Measurements from ENCODE around the gene PCBD2. TPM values are rescaled to one million over a fixed set of nuclear protein-coding genes. Genes with fewer than 3 reads are reported as not detected.
"Not testable (repeated sequence)": the region's sequence is repeated elsewhere in the genome, so short reads cannot be mapped to it uniquely, and the experiment has no call there.

PCBD2 gene
- total RNA-seq, 1 donor from 2014 or later = 4.5 TPM

DNA sequence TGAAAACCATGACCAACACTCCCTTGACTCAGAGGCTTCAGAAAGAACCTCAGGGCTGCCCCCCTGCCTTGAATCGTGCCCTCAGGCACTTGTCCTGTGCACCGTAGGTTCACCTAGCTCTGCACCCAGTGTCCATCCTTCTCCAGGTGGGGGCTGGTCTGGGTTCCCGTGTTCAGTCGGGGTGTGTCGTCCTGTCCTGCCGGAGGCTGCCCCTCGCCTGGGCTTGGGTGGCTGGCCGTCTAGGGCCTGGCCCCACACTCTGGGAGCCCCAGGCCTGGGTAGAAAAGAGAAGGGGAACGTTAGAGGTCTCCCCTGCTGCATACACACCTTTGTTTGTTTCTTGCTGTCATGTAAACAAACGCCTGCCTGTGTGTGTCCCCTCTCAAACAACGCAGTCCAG, 92.1 kb downstream of the PCBD2 start:
- FAIRE-seq (no peak), DNase-seq (ENCODE audit: low spot score in 2 of 2) (no peak)

DNA sequence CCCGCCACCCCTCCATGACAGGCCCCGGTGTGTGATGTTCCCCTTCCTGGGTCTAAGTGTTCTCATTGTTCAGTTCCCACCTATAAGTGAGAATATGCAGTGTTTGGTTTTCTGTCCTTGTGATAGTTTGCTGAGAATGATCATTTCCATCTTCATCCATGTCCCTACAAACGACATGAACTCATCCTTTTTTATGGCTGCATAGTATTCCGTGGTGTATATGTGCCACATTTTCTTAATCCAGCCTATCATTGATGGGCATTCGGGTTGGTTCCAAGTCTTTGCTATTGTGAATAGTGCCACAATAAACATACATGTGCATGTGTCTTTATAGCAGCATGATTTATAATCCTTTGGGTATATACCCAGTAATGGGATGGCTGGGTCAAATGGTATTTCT, 93.1 kb downstream of the PCBD2 start:
- not testable (repeated sequence) for DNase-seq (ENCODE audit: low spot score in 2 of 2); FAIRE-seq

DNA sequence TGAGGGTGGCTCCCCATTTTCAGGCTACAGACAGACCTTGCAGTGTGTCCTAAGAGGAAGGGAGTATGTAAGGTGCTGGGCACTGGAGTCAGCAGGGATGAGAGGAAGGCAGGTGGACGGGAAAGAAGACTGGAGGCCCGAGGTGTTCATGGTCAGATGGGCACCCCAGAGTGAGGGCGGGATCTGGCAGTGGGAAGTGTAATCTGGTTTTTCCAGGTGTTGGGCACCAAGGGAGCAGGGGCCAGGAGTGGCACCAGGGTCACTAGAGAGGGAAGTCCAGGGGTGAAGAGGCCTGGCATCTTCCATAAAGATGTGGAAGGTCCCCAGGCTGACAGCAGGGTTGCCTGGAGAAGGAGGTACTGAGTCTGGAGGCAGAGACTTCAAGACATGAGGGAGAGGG, 99.4 kb downstream of the PCBD2 start:
- FAIRE-seq (no peak), DNase-seq (ENCODE audit: low spot score in 2 of 2) (peak in 1 of 2 donors; percentile 4)

DNA sequence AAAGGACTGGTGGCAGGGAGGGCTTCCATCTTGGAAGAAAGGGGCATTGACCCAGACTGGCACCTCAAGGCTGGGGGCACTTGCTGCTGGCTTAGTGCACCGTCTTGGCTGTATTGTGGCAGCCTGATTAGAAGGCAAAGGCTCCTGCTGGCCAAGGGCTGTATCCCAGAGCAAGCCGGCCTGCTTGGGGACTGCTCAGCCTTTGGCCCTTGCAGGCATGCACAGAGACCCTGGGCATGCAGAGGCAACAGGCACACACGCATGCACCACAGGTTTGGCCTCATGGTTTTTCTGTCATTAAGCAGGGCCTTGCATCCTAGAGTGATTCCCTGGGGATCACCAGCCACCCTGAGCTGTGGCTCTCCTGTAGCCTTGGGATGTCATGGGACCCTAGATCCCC, 100.1 kb downstream of the PCBD2 start:
- no peak for FAIRE-seq
- DNase-seq (ENCODE audit: low spot score in 2 of 2) = no peak

- no peak for FAIRE-seq
- DNase-seq (ENCODE audit: low spot score in 2 of 2) = peak in 1 of 2 donors; percentile 0
These were observed 102.4 kb downstream of the PCBD2 start for GRCh38 chr5:135007305-135007704.

DNA sequence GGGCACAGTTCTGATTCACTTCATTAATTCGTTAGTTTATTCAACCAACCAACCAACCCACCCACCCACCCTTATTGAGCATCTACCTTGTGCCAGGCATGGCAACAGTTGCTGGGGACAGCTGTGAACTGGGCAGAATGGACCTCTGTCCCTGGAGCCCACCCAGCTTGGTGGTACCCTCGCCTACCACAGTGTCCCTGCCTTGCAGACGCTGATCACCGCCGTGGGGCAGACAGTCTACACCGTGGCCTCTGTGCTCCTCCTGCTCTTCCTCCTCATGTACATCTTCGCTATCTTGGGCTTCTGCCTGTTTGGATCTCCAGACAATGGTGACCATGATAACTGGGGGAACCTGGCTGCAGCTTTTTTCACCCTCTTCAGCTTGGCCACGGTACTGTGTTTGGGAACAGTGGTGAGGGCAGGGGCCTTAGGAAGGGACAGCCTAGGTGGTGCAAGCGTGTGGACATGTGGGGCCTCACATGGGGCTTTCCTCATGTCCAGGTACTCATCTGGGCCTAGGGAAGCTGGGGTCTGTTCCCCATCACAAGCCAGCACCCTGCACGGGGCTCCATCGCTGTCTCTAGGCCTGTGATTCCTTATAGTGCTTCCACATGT, 102.9 kb downstream of the PCBD2 start:
- FAIRE-seq (no peak), DNase-seq (ENCODE audit: low spot score in 2 of 2) (no peak)

DNA sequence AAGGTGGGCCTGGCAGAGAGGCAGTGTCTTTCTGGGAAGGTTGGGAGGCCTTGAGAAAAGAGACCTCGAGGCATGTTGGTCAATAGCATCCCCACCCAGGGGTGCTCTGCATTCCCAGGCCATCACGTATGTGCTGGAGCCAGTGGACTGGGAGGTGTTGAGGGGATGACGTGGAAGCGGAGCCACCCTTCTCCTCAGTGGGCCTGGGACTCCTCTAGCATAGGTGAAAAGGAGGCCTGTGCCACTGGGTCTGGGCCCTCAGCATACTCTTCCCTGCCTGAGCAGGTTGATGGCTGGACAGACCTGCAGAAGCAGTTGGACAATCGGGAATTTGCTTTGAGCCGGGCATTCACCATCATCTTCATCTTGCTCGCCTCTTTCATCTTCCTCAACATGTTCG, 103.6 kb downstream of the PCBD2 start:
- DNase-seq (ENCODE audit: low spot score in 2 of 2) = peak in 1 of 2 donors; percentile 2
- no peak for FAIRE-seq

- DNase-seq (ENCODE audit: low spot score in 2 of 2) = peak in 1 of 2 donors; percentile 4
- no peak for FAIRE-seq
These were observed 104.2 kb downstream of the PCBD2 start for GRCh38 chr5:135008981-135009735.

- DNase-seq (ENCODE audit: low spot score in 2 of 2) (no peak), FAIRE-seq (no peak)
These were observed 105.0 kb downstream of the PCBD2 start for GRCh38 chr5:135009736-135010501.

- no peak for DNase-seq (ENCODE audit: low spot score in 2 of 2)
- no peak for FAIRE-seq
These were observed 105.8 kb downstream of the PCBD2 start for GRCh38 chr5:135010502-135011354.

DNA sequence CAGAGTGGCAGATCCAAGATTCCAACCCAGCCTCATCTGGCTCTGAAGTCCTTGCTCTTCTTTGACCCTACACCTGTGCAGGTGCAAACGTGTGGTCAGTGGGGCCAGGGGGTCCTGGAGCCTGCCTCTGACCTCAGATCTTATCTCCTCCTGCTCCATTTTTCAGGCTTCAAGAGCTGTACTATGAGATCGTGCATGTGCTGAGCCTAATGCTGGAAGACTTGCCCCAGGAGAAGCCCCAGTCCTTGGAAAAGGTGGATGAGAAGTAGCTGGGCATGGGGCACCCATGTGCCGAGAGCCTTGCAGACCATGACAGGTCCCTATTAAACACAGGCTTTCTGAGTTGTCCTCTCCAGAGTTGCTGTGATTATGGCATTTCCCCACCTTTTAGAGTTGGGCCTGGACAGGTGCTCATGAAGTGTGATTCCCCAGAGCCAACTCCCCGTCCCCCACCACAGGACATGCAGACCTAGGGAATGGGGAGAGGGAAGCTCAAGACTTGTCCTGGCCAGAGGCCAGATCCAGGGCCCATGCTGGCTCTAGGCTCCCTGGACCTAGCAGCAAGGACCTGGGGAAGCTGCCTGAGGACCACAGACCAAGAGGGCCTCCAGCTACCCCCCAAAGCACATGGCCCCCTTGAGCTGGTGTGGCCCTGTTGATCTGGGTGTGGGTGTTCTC, 106.6 kb downstream of the PCBD2 start:
- DNase-seq (ENCODE audit: low spot score in 2 of 2) (no peak), FAIRE-seq (no peak)

DNA sequence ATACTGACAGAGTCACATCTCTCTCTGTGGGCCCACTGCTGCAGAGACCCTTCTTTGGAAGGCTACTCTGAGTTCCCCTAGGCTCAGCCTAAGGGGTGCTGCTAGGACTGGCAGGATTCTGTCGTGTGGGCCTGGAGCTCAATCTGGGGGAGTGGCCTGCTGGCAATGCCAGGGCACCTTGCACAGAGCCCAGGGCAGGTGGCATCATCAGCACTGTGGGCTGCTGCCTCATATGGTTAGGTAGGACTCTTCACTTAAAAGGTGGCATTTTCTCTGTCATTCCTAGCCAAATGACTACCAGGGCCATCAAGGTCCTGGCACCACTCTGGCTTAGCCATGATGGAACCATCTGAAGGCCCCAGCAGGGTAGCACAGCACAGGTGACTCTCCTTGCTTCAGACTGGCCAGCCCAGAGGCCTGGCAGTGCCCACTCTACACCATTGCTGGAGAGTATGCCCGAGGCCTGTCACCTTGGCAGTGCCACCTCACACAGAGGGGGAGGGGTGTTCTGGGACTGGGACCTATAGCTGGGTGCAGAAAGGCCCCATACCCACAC, 107.2 kb downstream of the PCBD2 start:
- DNase-seq (ENCODE audit: low spot score in 2 of 2) (no peak), FAIRE-seq (no peak)

Small RNA genes lying within 50 kb of the gene (small RNA-seq; reads per million reads assigned to genes)
- not detected for gene MIR4461
- gene MTND3P25 = not detected
- not detected for gene MTND4LP30

Other genes starting within 250 kb of the PCBD2 start
- gene CAMLG, start 166.6 kb upstream of the PCBD2 start, total RNA-seq = 100 TPM
- 24.1 TPM for gene DDX46, start 146.4 kb upstream of the PCBD2 start, total RNA-seq
- gene C5orf24, start 59.2 kb upstream of the PCBD2 start, total RNA-seq = 90.5 TPM
- 108 TPM for gene TXNDC15, start 30.8 kb upstream of the PCBD2 start, total RNA-seq
- 0.82 TPM for gene CATSPER3, start 62.8 kb downstream of the PCBD2 start, total RNA-seq
- gene PITX1, start 129.1 kb downstream of the PCBD2 start, total RNA-seq = not detected